NB4 (cell line): Measurements from ENCODE around the gene DEAF1.

Experiments
- DNase-seq: peaks from one replicate; pipeline ENCODE4 v3.0.0; 2010; ENCODE audit warnings: low read depth
- H3K4me3 ChIP-seq: one replicate; pipeline ENCODE4 v1.5.1; 2011; ENCODE audit warnings: mild to moderate bottlenecking, low read depth, low read length, moderate library complexity
- CTCF ChIP-seq: IDR thresholded peaks from one replicate; pipeline ENCODE4 v1.5.1; 2012; ENCODE audit warnings: low read depth, low read length
- MAX ChIP-seq: IDR thresholded peaks from 2 replicates; pipeline ENCODE4 v1.6.1; 2011; ENCODE audit warnings: low read depth, low read length
- MYC ChIP-seq: IDR thresholded peaks from 2 replicates; pipeline ENCODE4 v1.6.1; 2011; ENCODE audit warnings: low read depth, low read length
- POLR2A ChIP-seq: IDR thresholded peaks from 2 replicates; pipeline ENCODE4 v1.6.1; 2011; ENCODE audit warnings: mild to moderate bottlenecking; ENCODE audit not compliant: insufficient read length; ENCODE audit errors: extremely low read depth

The DEAF1 gene

GRCh38 chr11:721741-722345, 26.8 kb upstream of the DEAF1 start:
- peak; percentile 66 for DNase-seq
- TF ChIP-seq POLR2A (no peak), MYC (no peak), CTCF (no peak), MAX (no peak)

GRCh38 chr11:721247-721740, 26.3 kb upstream of the DEAF1 start:
- no peak for TF ChIP-seq POLR2A
- TF ChIP-seq CTCF, result no peak
- TF ChIP-seq MAX, result no peak
- DNase-seq, result no peak
- H3K4me3 ChIP-seq, result no peak overlapping the region

More at GRCh38 chr11:721741-722345, 26.8 kb upstream of the DEAF1 start:
- no peak overlapping the region for H3K4me3 ChIP-seq

- DNase-seq, result no peak
- TF ChIP-seq CTCF (no peak), POLR2A (no peak), MAX (no peak), MYC (no peak)
- H3K4me3 ChIP-seq, result no peak overlapping the region
Observed at GRCh38 chr11:720642-721246, 25.7 kb upstream of the DEAF1 start.

GRCh38 chr11:720017-720641, 25.1 kb upstream of the DEAF1 start:
- no peak overlapping the region for H3K4me3 ChIP-seq
- no peak for DNase-seq
- TF ChIP-seq MAX (no peak), MYC (no peak), POLR2A (no peak), CTCF (no peak)

- no peak for DNase-seq
- no peak overlapping the region for H3K4me3 ChIP-seq
- no peak for TF ChIP-seq MYC
- TF ChIP-seq MAX, result no peak
- no peak for TF ChIP-seq CTCF
- no peak for TF ChIP-seq POLR2A
Observed at GRCh38 chr11:719214-720016, 24.4 kb upstream of the DEAF1 start.
